GM19455 (cell line): ENCODE data around the gene CNTN5.

Source experiments
- ATAC-seq: cut with Tn5 transposase; IDR thresholded peaks from one replicate; pipeline ENCODE4 v1.9.1; 2021; ENCODE audit not compliant: unreplicated experiment

Gene CNTN5

DNA sequence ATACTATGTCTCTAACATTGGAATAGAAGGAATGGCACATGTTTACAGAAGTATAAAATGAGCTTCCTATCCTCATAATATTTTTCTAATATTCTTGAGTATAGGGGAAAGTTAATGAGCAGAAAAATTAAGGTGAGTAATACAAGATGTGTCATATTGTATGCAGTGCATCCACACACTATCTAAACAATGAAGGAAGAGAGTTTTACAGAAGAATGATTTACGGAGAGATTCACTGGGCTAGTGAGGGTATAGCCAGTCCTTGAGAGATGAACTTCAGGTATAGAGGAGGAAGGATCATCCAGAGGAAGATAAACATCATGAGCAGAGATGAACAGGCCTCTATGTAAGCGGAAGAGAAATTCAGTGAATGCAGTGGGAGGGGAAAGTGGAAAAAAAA, 569.0 kb downstream of the CNTN5 start:
- no peak for ATAC-seq

- no peak for ATAC-seq
Measured at GRCh38 chr11:99592266-99592665, 571.5 kb downstream of the CNTN5 start.

DNA sequence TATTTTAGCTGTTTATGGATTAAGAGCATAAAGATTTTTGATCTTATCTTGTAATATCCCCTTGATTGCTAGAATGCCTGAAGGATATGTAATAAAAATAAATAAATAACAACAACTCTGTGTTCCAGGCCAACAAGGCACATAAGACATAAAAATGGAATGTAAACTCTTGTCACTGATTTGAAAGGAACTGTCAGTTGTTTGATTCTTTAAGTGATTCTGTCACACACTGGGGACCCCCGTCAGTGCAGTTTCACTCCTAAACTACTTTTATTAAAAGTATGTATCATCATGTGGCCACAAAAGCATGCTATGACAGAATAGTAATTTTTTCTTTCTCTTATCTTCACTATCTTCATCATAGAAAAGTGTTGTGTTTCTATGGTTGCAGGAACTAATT, 572.4 kb downstream of the CNTN5 start:
- no peak for ATAC-seq

GRCh38 chr11:99601179-99601578, 580.4 kb downstream of the CNTN5 start:
- ATAC-seq, result no peak

DNA sequence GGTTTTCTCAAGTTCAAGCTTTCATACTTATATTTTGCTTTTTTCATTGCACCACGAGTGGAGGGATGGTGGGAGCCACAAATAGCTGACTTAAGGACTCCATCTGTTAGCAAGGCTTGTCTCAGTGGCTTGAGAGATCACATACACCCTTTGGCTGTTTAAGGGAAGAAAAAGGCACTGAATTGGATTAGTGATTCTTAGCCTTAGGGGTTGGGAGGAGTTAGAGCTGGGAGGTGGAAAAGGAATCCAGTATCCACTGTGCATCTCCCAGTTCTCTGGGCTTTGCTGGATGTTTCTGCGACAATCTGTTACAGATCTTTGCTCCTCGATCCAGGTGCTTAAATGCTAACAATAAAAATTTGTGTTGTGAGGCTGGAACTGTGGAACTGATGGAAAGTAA, 593.6 kb downstream of the CNTN5 start:
- no peak for ATAC-seq

GRCh38 chr11:99630629-99631028, 609.9 kb downstream of the CNTN5 start:
- no peak for ATAC-seq

DNA sequence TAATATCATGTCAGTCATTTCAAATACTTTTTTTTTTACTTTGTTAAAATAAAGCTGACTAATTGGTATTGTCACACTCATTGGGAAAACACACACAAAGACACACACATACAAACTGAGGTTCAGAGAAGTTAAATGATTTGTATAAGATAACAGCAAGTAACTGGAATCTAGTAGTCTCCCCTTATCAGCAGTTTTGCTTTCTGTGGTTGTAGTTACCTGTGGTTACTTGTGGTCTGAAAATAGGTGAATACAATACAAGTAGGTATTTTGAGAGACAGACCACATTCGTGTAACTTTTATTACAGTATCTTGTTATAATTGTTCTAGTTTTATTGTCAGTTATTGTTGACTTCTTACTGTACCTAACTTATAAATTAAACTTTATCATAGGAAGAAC, 610.9 kb downstream of the CNTN5 start:
- no peak for ATAC-seq

DNA sequence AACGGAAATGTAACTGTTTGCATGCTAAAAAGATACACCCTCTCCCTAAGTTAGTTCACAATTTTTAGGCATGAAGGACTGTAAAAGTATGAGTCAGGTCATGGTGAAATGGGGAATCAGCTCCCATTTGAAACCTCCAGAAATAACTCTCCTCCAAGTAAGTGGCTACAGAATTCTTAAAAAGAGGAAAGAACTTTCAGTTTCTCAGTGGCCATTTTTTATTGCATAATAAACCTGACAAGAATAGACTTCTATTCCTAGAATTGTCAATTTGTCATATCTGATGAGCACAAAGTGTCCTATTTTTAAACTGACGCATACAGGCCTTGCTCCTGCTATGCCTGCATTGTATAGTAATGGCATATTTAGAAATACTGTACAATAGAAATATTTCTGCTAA, 612.2 kb downstream of the CNTN5 start:
- ATAC-seq, result no peak

GRCh38 chr11:99634581-99634980, 613.8 kb downstream of the CNTN5 start:
- no peak for ATAC-seq

- ATAC-seq, result no peak
Measured at GRCh38 chr11:99638073-99638553, 617.4 kb downstream of the CNTN5 start.

- no peak for ATAC-seq
Measured at GRCh38 chr11:99640671-99641070, 619.9 kb downstream of the CNTN5 start.

DNA sequence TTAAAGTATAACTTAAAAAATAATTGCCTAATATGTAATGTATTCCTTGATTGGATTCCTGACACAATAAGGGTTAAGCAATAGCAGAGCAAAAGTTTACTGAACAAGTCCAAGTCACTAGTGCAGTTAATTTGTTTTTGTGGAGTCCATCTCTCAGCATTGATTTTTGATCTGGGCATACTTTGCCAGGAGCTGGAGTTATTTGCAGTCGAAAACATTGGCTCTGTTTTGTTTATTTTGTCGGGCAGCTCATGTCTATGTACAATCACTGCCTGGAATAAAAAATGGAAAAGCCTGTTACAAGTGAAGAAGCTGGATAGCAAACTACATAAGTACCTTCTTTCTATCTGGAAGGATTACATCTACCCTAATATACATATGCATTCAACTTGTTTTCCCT, 625.2 kb downstream of the CNTN5 start:
- no peak for ATAC-seq

GRCh38 chr11:99670067-99670676, 649.4 kb downstream of the CNTN5 start:
- no peak for ATAC-seq

DNA sequence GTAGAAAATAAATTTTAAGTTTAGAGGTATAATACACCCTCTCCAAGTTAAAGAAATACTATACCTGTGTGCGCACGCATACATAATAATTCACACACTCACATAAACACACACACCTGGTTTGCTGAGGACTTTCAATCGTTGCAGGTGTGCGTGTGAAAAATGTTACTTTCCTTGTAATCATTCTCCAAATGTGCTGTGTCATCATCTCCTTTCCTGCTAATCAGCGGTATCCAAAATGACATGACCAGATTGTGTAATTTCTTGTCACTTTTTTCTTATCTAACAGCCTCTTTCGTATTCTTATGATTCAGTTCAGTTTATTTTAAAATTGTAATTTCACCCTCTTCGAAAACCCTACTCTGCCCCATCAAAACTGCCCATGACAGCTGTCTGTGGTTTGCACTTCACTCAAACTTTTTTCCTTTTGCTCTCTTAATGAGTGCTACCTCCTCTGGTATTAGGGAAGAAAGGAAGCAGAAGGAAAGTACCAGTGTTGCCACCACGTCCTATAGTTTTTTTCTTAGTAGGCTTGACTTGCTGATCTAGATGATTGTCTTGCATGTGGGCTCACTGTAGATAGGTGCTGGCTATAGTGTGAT, 651.2 kb downstream of the CNTN5 start:
- no peak for ATAC-seq

DNA sequence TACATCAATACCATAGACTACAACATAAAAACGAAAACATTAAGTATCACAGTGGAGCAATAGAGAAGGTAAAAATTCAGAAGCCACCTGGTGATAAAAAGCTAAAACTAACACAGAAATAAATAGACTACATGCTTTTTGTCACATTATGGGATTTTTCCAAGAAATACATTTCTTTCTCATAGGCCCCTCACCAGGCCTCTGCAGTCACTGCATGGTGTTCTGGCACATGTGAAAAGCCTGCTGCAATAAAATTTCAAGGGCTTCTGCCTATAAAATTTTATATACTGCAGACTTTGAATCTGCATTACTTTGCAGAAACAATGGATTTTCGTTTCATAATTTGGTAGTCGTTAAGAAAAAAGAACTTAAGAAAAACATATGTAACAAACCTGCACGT, 655.5 kb downstream of the CNTN5 start:
- no peak for ATAC-seq

DNA sequence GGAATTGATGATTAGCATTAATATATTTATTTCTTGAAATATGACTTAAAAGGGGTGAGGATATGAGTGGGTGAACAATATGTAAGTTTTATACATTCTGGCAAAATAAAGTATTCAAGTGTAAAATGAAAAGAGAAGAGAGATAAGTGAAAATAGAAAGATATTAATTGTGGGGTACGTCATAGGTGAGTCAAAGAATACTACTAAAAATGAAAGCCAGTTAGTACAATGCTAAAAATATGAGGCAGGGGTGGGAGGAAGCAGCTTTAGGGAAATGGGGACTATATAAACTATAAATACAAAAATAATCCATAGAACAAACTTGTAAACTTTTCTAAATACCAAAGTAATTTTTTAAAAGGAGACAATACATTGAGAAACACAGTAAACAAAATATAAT, 661.4 kb downstream of the CNTN5 start:
- ATAC-seq, result no peak

DNA sequence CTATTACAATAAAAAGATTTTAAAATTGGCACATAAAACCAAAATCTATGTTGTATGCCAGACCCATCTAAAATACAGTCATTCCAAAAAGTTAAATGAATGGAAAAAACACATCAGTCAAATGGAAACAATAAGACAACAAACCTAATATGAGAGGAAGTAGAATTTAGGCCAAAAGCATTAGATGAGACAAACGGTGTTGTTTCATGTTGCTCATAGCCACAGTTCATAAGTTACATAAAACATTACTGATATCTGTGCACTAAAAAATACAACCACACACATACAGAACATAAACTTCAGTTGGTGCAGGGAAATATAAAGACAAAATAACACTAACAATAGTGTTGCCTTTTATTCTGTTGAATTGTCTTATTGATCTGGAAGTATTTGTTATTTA, 661.9 kb downstream of the CNTN5 start:
- ATAC-seq, result no peak

DNA sequence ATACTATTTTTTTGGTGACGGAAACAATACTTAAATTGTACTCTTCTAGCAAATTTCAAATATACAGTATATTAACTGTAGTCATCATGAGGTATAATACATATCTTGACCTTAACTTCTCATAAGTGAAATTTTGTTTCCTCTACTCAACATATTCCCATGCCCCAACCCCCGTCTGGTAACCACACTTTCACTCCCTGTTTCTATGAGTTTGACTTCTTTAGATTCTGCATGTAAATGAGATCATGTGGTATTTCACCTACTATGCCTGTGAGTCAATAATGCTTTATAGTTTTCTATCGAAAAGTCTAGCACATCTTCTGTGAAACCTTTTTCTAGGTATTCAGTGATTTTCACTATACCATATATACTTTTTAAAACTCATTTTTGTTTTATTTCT, 663.2 kb downstream of the CNTN5 start:
- ATAC-seq, result no peak

GRCh38 chr11:99686838-99687237, 666.1 kb downstream of the CNTN5 start:
- ATAC-seq, result no peak

GRCh38 chr11:99687320-99687719, 666.6 kb downstream of the CNTN5 start:
- ATAC-seq, result no peak

DNA sequence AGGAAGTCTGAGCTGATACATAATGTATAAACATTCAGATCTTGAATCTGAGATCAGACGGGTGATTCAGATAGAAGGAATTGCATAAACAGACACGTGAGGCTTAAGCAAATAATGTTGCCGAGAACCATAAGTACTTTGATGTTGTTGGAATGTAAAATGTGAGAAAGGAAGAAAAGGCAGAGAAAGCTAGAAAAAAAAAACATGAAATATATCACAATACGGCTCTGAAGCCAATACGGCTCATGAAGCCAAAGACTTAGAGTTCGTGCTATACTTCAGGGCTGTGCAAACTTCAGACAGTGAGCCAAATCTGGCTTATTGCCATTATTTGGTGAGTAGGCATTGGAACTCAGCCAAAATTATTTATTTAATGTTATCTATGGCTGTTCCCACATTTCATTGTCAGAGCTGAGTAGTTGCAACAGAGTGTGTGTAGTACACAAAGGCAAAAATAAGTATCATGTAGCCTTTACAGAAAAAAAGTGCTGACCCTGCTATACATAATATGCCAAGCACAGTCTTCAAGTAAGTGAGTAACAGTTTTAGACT, 673.3 kb downstream of the CNTN5 start:
- no peak for ATAC-seq

GRCh38 chr11:99695106-99695505, 674.4 kb downstream of the CNTN5 start:
- no peak for ATAC-seq

- ATAC-seq, result no peak
Measured at GRCh38 chr11:99706848-99707247, 686.1 kb downstream of the CNTN5 start.
